RWPE2 (cell line): ENCODE measurements around the gene HOXC5.

Experiments
- ATAC-seq: fragments of 200-7000 bp; cut with Tn5 transposase; 3 replicates; pipeline ENCODE4 v1.9.1; 2021; ENCODE audit warnings: low read depth
- DNase-seq: peaks from one replicate; pipeline ENCODE4 v3.0.0-alpha.2; 2020; ENCODE audit warnings: low spot score
- H3K27ac ChIP-seq: fragments of 450-650 bp; 2 replicates; pipeline ENCODE4 v1.5.1; 2017; ENCODE audit warnings: mild to moderate bottlenecking; ENCODE audit not compliant: poor library complexity, severe bottlenecking
- H3K27me3 ChIP-seq: fragments of 250-450 bp; sonication (Bioruptor Pico); 2 replicates; pipeline ENCODE4 v1.5.1; 2021; ENCODE audit warnings: mild to moderate bottlenecking, moderate library complexity; ENCODE audit not compliant: insufficient read depth, poor library complexity, severe bottlenecking
- H3K36me3 ChIP-seq: fragments of 250-450 bp; sonication (Bioruptor Pico); 2 replicates; pipeline ENCODE4 v1.5.1; 2020; ENCODE audit warnings: low read depth, mild to moderate bottlenecking, moderate library complexity
- H3K4me1 ChIP-seq: fragments of 250-450 bp; sonication (Bioruptor Pico); 2 replicates; pipeline ENCODE4 v1.5.1; 2021; ENCODE audit warnings: mild to moderate bottlenecking, moderate library complexity; ENCODE audit not compliant: insufficient read depth, poor library complexity, severe bottlenecking
- H3K4me3 ChIP-seq: fragments of 250-450 bp; sonication (Bioruptor Pico); 2 replicates; pipeline ENCODE4 v1.5.1; 2021; ENCODE audit warnings: mild to moderate bottlenecking, moderate library complexity; ENCODE audit not compliant: severe bottlenecking
- H3K9me3 ChIP-seq: fragments of 250-450 bp; sonication (Bioruptor Pico); 2 replicates; pipeline ENCODE4 v1.5.1; 2021; ENCODE audit warnings: mild to moderate bottlenecking, moderate library complexity; ENCODE audit not compliant: severe bottlenecking
- TF ChIP-seq, protein P1 (sequence below): fragments of 450-650 bp; IDR thresholded peaks from one replicate; pipeline ENCODE4 v1.5.1; 2017; ENCODE audit warnings: mild to moderate bottlenecking, moderate library complexity; ENCODE audit not compliant: poor library complexity, severe bottlenecking

Gene HOXC5

DNA sequence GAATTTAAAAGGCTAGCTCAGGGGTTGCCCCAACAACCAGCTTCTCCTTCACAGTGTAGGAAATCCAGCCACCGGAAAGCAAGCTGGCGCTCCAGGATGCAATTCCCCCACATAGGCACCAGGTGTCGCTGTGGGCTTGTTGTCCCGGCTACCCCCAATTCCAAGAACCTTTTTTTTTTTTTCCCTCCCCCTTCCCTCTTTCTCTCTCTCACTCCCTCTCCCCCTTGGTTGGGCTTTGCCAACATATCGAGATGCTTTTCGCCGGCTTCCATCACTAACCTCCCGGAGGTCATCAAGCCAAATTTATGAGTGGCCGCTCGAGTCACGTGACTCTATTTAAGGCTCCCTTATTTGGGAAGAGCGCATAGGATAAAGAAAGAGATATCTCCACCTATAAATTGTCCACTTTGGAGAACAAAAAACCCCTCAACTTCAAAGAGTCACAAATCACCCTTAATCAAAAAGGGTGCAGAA, at the start of gene HOXC5:
HOXC5 (plus strand) TSS at position 424 of the 474 bp plus-strand sequence. CDS start 73 bp downstream, outside the sequence.
- no peak within 1 kb of the TSS for H3K27ac ChIP-seq
- H3K27me3 ChIP-seq, result peaks cover 82% of the 10 kb centered on the region
- ATAC-seq (0 out of 3 replicates have a peak, but pooled peaks have one; percentile 5), DNase-seq (no peak)
- H3K4me1 ChIP-seq, result no peaks in the 10 kb centered on the region
- TF ChIP-seq, protein P1, sequence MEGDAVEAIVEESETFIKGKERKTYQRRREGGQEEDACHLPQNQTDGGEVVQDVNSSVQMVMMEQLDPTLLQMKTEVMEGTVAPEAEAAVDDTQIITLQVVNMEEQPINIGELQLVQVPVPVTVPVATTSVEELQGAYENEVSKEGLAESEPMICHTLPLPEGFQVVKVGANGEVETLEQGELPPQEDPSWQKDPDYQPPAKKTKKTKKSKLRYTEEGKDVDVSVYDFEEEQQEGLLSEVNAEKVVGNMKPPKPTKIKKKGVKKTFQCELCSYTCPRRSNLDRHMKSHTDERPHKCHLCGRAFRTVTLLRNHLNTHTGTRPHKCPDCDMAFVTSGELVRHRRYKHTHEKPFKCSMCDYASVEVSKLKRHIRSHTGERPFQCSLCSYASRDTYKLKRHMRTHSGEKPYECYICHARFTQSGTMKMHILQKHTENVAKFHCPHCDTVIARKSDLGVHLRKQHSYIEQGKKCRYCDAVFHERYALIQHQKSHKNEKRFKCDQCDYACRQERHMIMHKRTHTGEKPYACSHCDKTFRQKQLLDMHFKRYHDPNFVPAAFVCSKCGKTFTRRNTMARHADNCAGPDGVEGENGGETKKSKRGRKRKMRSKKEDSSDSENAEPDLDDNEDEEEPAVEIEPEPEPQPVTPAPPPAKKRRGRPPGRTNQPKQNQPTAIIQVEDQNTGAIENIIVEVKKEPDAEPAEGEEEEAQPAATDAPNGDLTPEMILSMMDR, result peak; percentile 91
- H3K4me3 ChIP-seq, result peak within 1 kb of the TSS; percentile 34
- no peaks in the 10 kb centered on the region for H3K36me3 ChIP-seq
- no peaks in the 10 kb centered on the region for H3K9me3 ChIP-seq

DNA sequence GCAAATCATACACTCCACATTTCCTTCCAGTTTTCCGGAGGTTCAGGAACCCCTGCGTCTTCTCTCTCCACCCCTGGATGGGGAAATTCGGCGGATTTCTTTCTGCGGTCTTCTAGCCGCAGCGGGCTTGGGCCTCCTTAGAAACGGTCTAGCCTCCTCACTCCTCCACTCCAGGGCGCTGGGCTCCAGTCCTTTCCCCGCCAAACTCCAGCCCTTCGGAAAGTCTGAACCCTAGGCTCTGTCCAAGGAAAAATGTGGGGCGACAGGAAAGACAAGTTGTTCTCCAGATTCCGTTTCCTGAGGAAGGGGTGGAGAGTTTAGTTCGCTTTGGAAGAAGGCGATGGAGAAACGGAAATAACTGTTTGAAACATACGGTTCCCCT, 49.3 kb upstream of the HOXC5 start:
- H3K27me3 ChIP-seq, result peaks cover 93% of the 10 kb centered on the region
- no peak overlapping the region for H3K27ac ChIP-seq
- H3K4me3 ChIP-seq, result no peak overlapping the region
- no peaks in the 10 kb centered on the region for H3K36me3 ChIP-seq
- H3K4me1 ChIP-seq, result peaks cover 4% of the 10 kb centered on the region
- DNase-seq (no peak), ATAC-seq (no peak)
- TF ChIP-seq, protein P1, result no peak
- H3K9me3 ChIP-seq, result no peaks in the 10 kb centered on the region

DNA sequence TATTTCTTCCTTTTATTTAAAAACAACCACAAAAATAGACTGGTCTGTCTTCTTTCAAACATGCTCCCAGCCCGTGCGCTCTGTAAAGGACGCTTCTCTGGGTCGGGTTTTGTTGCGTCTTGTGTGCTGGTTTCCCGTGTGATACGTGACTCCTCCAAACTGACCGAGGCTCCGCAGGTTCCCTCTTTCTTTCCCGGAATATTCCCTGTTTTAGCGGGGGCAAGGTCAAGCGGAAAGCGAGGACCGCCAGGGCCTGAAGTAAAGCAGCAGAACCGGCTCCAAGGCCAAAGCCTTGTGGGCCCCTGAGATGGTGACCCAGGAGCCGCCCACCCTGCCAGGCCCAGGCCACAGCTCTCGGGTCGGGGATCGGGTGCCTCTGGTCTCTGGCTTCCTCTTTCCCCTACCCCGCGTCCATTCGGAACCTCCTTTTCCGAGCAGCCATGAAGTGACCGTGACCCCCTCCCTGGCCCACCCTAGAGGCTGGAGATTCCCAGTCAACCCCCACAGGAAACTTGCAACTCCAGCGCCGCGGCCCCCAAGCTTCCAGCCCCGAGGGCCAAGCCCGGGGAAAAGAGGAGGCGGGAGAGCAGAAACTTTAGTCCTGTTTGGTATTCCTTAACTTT, 48.8 kb upstream of the HOXC5 start:
- DNase-seq (no peak), ATAC-seq (no peak)
- no peaks in the 10 kb centered on the region for H3K36me3 ChIP-seq
- no peak overlapping the region for H3K4me3 ChIP-seq
- TF ChIP-seq, protein P1, result no peak
- H3K9me3 ChIP-seq, result no peaks in the 10 kb centered on the region
- no peaks in the 10 kb centered on the region for H3K4me1 ChIP-seq
- no peak overlapping the region for H3K27ac ChIP-seq
- H3K27me3 ChIP-seq, result peaks cover 93% of the 10 kb centered on the region

DNA sequence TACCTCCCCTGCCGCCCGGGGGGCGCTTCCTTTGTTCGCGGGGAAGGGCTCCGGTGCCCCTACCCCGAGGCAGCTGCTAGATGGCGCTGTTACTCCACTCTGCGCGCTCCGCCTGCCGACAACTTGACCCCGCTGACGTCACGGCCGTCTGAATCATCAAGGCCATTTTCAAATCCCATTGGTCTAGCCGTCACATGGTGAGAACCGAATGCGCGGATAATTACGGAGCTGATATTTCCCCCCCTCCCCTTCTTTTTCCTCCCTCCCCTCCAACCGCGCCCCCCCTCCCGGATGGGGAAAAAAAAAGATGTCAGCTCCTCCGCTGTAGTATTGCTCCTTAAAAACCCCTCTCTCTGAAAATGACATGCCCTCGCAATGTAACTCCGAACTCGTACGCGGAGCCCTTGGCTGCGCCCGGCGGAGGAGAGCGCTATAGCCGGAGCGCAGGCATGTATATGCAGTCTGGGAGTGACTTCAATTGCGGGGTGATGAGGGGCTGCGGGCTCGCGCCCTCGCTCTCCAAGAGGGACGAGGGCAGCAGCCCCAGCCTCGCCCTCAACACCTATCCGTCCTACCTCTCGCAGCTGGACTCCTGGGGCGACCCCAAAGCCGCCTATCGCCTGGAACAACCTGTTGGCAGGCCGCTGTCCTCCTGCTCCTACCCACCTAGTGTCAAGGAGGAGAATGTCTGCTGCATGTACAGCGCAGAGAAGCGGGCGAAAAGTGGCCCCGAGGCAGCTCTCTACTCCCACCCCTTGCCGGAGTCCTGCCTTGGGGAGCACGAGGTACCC, 47.8 kb upstream of the HOXC5 start, which contains the start of gene HOXC10:
HOXC10 (plus strand) TSS at position 246 of the 791 bp plus-strand sequence; CDS start at position 360, 114 bp downstream.
- Histone ChIP-seq H3K27ac (no peak within 1 kb of the TSS), H3K27me3 (peaks cover 93% of the 10 kb centered on the region), H3K9me3 (no peaks in the 10 kb centered on the region), H3K36me3 (no peaks in the 10 kb centered on the region), H3K4me3 (peak within 1 kb of the TSS; percentile 20), H3K4me1 (peaks cover 6% of the 10 kb centered on the region)
- TF ChIP-seq, protein P1, result peak; percentile 78
- DNase-seq, result peak; percentile 88
- peak; percentile 57 for ATAC-seq
